ENCODE results near the gene CREB3L1.

GRCh38 chr11:46367244-46367915 is 89.9 kb downstream of the CREB3L1 start:
- TF ChIP-seq POLR2AphosphoS5 (IDR thresholded peaks at IDR 0.05; ENCODE audit: borderline replicate concordance, low read depth, low read length) (no peak), EZH2 (IDR thresholded peaks at IDR 0.05) (no peak), FOXP2 (optimal IDR thresholded peaks at IDR 0.05; ENCODE audit: control extremely low read depth, extremely low read length, insufficient read depth) (no peak)

Measured in SK-N-MC (cell line).